Activated naive CD8-positive, alpha-beta T cell treated with anti-CD3 and anti-CD28 coated beads, Interleukin-2, amount 10 ng/mL, durations not matched to agents 7 days and 5 days (primary cell): ENCODE data around the gene CELF2. TPM values are rescaled to one million over a fixed set of nuclear protein-coding genes. Genes with fewer than 3 reads are reported as not detected.
"Not testable (repeated sequence)": the region's sequence is repeated elsewhere in the genome, so short reads cannot be mapped to it uniquely, and the experiment has no call there.

Source experiments
- ATAC-seq: fragments of 150-1000 bp; cut with Tn5 transposase; one replicate; pipeline ENCODE4 v1.10.0; 2021; ENCODE audit warnings: low read depth, moderate library complexity
- POLR2A ChIA-PET: fragments of 350-600 bp; sonication (Branson Sonifier 250); formaldehyde crosslinking; loops from one replicate; lab custom pipeline; 2021; ENCODE audit warnings: antibody characterized with exemption; lab: Charles Lee
- DNase-seq: peaks from one replicate; pipeline ENCODE4 v3.0.0; 2021
- H3K27ac Mint-ChIP-seq: one replicate; pipeline ENCODE4 v1.8.0; 2022; ENCODE audit warnings: mild to moderate bottlenecking, mixed read lengths
- H3K27me3 Mint-ChIP-seq: one replicate; pipeline ENCODE4 v1.8.0; 2022; ENCODE audit warnings: mild to moderate bottlenecking, moderate library complexity, mixed read lengths
- H3K36me3 Mint-ChIP-seq: one replicate; pipeline ENCODE4 v1.8.0; 2021; ENCODE audit warnings: mild to moderate bottlenecking, mixed read lengths
- H3K4me1 Mint-ChIP-seq: one replicate; pipeline ENCODE4 v1.8.0; 2021; ENCODE audit warnings: mixed read lengths
- H3K4me3 Mint-ChIP-seq: one replicate; pipeline ENCODE4 v1.8.0; 2022; ENCODE audit warnings: mild to moderate bottlenecking, moderate library complexity, mixed read lengths
- H3K9me3 Mint-ChIP-seq: one replicate; pipeline ENCODE4 v1.8.0; 2021; ENCODE audit warnings: mixed read lengths
- total RNA-seq, 2 experiments: library from RNA; stranded (reverse); gene quantifications; one replicate each; pipeline ENCODE4 v1.2.3, GENCODE V29; 2021

The CELF2 gene
- total RNA-seq, 2 experiments from 2014 or later = 168 TPM

DNA sequence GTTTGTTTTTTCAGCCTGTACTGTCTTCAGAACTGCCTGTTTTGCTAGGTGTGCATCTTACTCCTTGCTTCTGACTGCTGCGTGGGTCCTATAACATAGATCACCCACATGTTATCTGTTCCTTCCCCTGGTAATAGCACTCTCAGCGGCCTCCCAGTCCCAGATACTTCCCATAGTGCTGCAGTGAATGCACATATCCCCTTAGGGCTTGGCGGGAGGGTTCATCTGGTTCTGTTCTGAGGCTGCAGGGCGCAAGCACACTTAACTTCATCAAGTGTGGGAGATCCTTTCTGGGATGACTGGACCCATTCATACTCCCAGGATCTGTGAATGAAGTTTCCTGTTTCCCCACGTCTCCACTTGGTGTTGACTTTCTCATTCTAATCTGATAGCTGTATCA is 90.7 kb downstream of the CELF2 start:
- DNase-seq (no peak), ATAC-seq (no peak)
- H3K36me3 Mint-ChIP-seq = peaks cover 7% of the 10 kb centered on the region
- H3K4me1 Mint-ChIP-seq = peaks cover 20% of the 10 kb centered on the region
- H3K27me3 Mint-ChIP-seq = peaks cover 4% of the 10 kb centered on the region
- POLR2A ChIA-PET = no interaction called here
- H3K4me3 Mint-ChIP-seq = no peak overlapping the region
- no peak overlapping the region for H3K27ac Mint-ChIP-seq
- no peaks in the 10 kb centered on the region for H3K9me3 Mint-ChIP-seq

DNA sequence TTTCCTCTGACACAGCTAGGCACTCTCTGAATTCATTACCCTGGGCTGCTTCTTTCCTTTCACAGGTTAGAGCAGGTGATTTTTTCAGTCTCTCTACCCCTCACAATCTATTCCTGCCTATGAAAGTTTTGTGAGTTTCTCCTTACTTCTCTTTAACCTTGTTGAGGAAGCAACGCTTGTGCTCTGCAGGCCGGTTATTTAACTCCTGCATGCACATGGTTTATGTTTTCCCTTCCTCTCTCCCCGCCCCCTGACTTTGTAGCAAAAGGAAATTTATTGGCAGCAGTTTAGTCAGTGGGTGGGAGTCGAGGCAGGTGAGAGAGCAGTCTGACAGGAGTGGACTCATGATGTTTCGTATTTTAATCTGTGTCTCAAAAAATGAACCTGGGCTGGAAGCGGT is 91.9 kb downstream of the CELF2 start:
- DNase-seq (no peak), ATAC-seq (no peak)
- H3K27me3 Mint-ChIP-seq = peaks cover 4% of the 10 kb centered on the region
- peaks cover 7% of the 10 kb centered on the region for H3K36me3 Mint-ChIP-seq
- POLR2A ChIA-PET = no interaction called here
- H3K4me1 Mint-ChIP-seq = peaks cover 21% of the 10 kb centered on the region
- no peaks in the 10 kb centered on the region for H3K9me3 Mint-ChIP-seq
- no peak overlapping the region for H3K27ac Mint-ChIP-seq
- no peak overlapping the region for H3K4me3 Mint-ChIP-seq

DNA sequence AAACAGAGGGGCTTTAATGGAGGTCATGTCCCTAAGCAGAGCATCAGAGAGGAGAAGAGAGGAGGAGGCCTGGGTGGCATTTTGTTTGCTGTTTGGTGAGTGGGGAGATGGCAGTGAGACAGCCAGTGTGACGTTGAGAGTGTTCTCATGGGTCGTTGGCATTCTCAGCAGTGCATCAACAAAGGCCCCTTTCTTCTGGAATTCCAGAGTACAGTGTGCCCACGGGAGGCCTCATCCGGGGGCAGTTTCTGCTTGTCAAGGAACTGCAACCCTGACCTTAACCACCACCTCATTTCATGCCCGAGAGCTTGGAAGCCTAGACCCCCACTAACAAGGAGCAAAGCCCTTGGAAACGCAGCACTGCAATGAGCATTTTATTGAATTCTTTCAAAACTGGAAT is 92.9 kb downstream of the CELF2 start:
- no peak for ATAC-seq
- POLR2A ChIA-PET = interaction anchor here (4.5 kb wide), 1 partner anchor 55 kb away, joined by 45 read pairs; no protein-coding TSS in a partner anchor
- H3K9me3 Mint-ChIP-seq = no peaks in the 10 kb centered on the region
- H3K4me3 Mint-ChIP-seq = no peak overlapping the region
- peaks cover 4% of the 10 kb centered on the region for H3K27me3 Mint-ChIP-seq
- H3K36me3 Mint-ChIP-seq = peaks cover 7% of the 10 kb centered on the region
- H3K4me1 Mint-ChIP-seq = peaks cover 13% of the 10 kb centered on the region
- DNase-seq = no peak
- H3K27ac Mint-ChIP-seq = no peak overlapping the region

DNA sequence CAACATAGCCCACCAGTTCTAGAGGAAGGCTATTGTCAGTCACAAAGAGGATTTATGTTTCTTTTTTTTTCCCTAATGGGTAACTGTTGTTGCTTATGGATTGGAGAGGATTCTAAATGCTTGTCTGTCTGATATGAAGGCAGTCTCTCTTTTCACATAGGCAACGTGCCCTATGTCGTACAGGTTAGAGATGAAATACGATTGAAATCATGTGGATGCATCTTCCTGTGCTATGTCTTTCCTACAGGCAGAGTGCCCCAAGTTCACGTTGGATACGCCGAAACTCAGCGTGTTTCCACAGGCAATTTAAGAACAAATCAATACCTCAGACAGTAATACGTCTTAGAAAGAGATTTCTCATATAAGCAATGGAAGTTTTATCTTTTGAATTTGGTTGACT is 93.8 kb downstream of the CELF2 start:
- Mint-ChIP-seq H3K4me1 (peaks cover 10% of the 10 kb centered on the region), H3K36me3 (peaks cover 7% of the 10 kb centered on the region), H3K9me3 (no peaks in the 10 kb centered on the region), H3K4me3 (no peak overlapping the region), H3K27ac (no peak overlapping the region), H3K27me3 (peaks cover 4% of the 10 kb centered on the region)
- DNase-seq (no peak), ATAC-seq (no peak)
- POLR2A ChIA-PET = interaction anchor here (4.5 kb wide), 1 partner anchor 54 kb away, joined by 45 read pairs; no protein-coding TSS in a partner anchor

DNA sequence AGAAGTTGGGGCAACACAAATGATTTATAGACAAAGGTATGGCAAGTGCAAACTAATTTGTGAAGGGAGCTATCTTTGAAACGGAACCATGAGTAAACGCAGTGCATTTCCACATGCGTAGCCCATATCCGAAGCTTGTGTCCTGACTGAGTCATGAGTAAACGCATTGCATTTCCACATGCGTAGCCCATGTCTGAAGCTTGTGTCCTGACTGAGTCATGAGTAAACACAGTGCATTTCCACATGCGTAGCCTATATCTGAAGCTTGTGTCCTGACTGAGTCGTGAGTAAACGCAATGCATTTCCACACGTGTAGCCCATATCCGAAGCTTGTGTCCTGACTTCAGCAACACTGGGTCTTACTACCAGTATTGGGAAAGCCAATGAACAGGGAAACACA is 95.0 kb downstream of the CELF2 start:
- peaks cover 7% of the 10 kb centered on the region for H3K36me3 Mint-ChIP-seq
- H3K27ac Mint-ChIP-seq = no peak overlapping the region
- H3K9me3 Mint-ChIP-seq = no peaks in the 10 kb centered on the region
- POLR2A ChIA-PET = interaction anchor here (0.5 to 4.5 kb wide), 3 partner anchors 33 to 333 kb away, joined by 3 to 45 read pairs (median 6); no protein-coding TSS in a partner anchor
- no peak for ATAC-seq
- DNase-seq = no peak
- peaks cover 10% of the 10 kb centered on the region for H3K4me1 Mint-ChIP-seq
- H3K4me3 Mint-ChIP-seq = no peak overlapping the region
- H3K27me3 Mint-ChIP-seq = peaks cover 4% of the 10 kb centered on the region

DNA sequence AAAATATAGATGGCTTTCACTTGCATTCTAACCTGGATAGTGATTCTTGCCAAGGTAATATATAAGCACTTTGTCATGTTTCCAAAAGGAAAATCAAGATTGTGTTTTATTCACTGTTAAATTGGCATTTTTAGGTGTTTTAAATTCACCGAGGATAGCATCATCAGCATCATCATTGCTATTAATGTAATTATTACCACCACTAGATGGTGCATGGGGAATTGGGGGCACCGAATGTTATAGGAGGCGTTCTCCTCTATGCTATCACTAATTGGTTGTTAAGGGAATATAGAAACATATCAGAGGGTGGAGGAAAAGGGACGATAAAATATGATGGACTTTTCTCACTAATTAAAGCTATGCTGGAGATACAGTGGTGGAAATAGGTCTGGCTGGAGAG is 95.5 kb downstream of the CELF2 start:
- peaks cover 7% of the 10 kb centered on the region for H3K36me3 Mint-ChIP-seq
- POLR2A ChIA-PET = interaction anchor here (0.5 to 4.5 kb wide), 5 partner anchors 32 to 334 kb away, joined by 3 to 45 read pairs (median 4); no protein-coding TSS in a partner anchor
- H3K27me3 Mint-ChIP-seq = peaks cover 1% of the 10 kb centered on the region
- DNase-seq = no peak
- H3K4me3 Mint-ChIP-seq = peak overlapping the region; percentile 23
- peak overlapping the region; percentile 61 for H3K27ac Mint-ChIP-seq
- no peaks in the 10 kb centered on the region for H3K9me3 Mint-ChIP-seq
- ATAC-seq = peak; percentile 78
- H3K4me1 Mint-ChIP-seq = peaks cover 8% of the 10 kb centered on the region

DNA sequence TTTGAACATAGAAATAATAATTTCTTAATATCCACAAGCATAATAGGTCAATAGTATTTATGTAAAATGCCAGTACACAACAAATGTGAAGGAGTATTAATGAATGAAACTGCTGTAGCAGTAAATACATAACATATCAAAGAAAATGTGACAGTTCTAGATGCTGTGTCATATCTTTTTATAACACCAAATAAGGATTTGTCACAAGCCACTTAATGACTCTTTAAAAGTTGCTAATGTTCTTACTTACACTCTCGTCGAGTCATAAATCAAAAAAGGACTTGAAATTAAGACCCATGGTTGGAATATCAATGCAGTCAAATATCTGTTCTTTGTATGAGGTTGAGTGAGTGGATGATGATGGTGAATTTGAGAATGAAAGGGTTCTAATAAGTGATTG is 96.6 kb downstream of the CELF2 start:
- no peak for DNase-seq
- Mint-ChIP-seq H3K4me1 (peaks cover 8% of the 10 kb centered on the region), H3K27ac (no peak overlapping the region), H3K4me3 (no peak overlapping the region), H3K9me3 (no peaks in the 10 kb centered on the region), H3K27me3 (no peaks in the 10 kb centered on the region), H3K36me3 (peaks cover 3% of the 10 kb centered on the region)
- POLR2A ChIA-PET = interaction anchor here (0.8 to 4.5 kb wide), 5 partner anchors 31 to 65 kb away, joined by 4 to 45 read pairs (median 5); no protein-coding TSS in a partner anchor
- ATAC-seq = no peak

DNA sequence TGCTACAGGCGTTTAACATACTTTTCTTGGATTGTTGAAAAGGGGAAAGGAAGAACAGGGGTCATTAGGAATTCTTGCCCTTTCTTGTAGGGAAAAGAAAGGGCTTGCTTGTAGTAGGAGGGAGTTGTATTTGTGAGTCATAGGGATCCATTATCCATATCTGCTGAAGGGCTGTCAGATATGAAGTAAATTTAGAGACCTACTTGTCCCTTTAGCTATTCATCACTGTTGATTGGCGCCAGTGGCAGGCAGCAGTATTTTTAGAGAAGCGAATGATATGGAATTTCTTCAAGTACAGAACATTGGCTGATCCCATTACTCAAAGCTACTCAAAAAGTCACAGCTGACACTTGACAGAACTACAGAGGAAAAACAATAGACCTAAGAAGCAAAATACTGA is 97.7 kb downstream of the CELF2 start:
- no peak for ATAC-seq
- DNase-seq = no peak
- Mint-ChIP-seq H3K27me3 (no peaks in the 10 kb centered on the region), H3K27ac (no peak overlapping the region), H3K9me3 (no peaks in the 10 kb centered on the region), H3K36me3 (peaks cover under 1% of the 10 kb centered on the region), H3K4me3 (no peak overlapping the region), H3K4me1 (peaks cover 8% of the 10 kb centered on the region)
- POLR2A ChIA-PET = interaction anchor here (1.7 kb wide), 1 partner anchor 64 kb away, joined by 5 read pairs; no protein-coding TSS in a partner anchor

DNA sequence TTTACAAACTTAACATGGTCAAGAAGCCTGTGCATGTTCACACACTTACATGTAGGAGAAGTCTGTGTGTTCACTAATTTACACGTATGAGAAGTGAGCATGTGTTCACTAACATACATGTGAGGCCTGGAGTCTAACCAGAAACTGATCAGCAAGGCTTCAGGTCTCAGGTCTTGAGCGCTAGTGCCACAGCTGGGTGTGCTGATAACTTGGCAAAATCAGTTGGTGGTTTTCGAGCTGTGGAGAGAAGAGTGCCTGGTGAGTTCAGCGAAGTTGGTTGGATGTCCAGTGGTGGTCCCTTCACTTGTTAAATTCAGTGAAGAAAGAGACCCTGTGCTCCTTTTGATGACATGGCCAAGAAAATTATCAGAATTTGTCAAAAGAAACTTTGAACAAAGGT is 98.7 kb downstream of the CELF2 start:
- Mint-ChIP-seq H3K4me1 (peaks cover 10% of the 10 kb centered on the region), H3K9me3 (no peaks in the 10 kb centered on the region), H3K27me3 (peaks cover 2% of the 10 kb centered on the region), H3K27ac (no peak overlapping the region), H3K4me3 (no peak overlapping the region), H3K36me3 (no peaks in the 10 kb centered on the region)
- ATAC-seq (no peak), DNase-seq (no peak)
- POLR2A ChIA-PET = no interaction called here

DNA sequence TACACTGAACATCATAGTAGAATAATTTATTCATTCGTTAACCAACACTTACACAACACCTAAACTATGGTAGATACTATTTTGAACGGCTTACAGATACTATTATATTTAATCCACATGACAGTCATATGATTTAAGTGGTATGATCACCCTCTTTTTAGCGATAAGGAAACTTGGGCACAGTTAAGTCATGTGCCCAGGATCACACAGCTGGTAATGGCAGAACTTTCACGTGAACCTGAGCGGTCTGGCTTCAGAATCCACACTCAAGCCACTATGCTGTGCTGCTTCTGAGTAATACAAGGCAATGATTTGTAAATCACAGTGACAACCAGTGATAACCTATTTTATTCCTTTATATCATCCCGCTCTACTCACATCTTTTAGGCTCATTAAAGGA is 99.1 kb downstream of the CELF2 start:
- POLR2A ChIA-PET = no interaction called here
- peaks cover 10% of the 10 kb centered on the region for H3K4me1 Mint-ChIP-seq
- H3K4me3 Mint-ChIP-seq = no peak overlapping the region
- H3K27me3 Mint-ChIP-seq = peaks cover 5% of the 10 kb centered on the region
- H3K36me3 Mint-ChIP-seq = no peaks in the 10 kb centered on the region
- no peak overlapping the region for H3K27ac Mint-ChIP-seq
- no peaks in the 10 kb centered on the region for H3K9me3 Mint-ChIP-seq
- DNase-seq (no peak), ATAC-seq (no peak)

DNA sequence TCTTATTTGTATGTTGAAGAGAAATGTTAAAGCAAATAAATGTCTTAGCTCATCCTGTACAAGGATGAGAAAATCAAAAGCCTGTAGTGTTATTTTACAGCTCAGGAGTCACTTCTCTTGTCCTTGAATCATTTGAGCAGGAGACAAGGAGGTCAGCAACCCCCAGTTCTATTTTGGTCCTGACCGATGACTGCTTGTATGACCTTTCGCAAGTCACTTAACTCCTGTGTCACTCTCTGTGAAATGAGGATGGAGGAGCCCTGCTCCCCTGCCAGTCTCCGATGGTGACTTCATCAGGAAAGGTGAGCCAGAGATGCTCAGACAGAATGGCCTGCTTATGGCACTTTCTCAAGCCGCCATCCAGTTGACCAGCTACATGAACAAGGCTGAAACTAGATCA is 101.0 kb downstream of the CELF2 start:
- Mint-ChIP-seq H3K27ac (no peak overlapping the region), H3K9me3 (peaks cover under 1% of the 10 kb centered on the region), H3K36me3 (peaks cover under 1% of the 10 kb centered on the region), H3K4me1 (peaks cover 4% of the 10 kb centered on the region), H3K27me3 (peaks cover 5% of the 10 kb centered on the region), H3K4me3 (no peak overlapping the region)
- no peak for ATAC-seq
- POLR2A ChIA-PET = no interaction called here
- DNase-seq = no peak

DNA sequence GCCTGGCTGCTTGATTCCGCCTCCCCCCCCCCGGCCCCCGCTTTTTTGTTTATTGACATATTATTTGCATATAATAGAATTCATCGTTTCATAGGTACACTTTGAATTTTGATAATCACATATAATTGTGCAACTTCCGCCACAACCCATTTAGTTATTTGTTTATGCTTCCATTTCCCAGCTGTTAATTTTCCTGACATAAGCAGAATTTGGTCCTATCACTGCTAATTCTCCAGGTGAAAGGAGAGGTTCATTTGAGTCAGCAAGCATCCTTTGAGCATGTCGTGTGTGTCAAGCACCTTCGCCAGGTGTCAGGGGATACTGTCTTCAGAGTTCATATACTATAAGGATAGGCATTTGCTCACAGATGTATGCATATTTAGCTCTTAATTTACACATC is 102.2 kb downstream of the CELF2 start:
- Mint-ChIP-seq H3K27ac (no peak overlapping the region), H3K9me3 (peaks cover 3% of the 10 kb centered on the region), H3K4me1 (peaks cover 3% of the 10 kb centered on the region), H3K4me3 (no peak overlapping the region), H3K36me3 (peaks cover 2% of the 10 kb centered on the region), H3K27me3 (peaks cover 5% of the 10 kb centered on the region)
- POLR2A ChIA-PET = interaction anchor here (0.6 kb wide), 1 partner anchor 172 kb away, joined by 3 read pairs; no protein-coding TSS in a partner anchor
- ATAC-seq = no peak
- no peak for DNase-seq

DNA sequence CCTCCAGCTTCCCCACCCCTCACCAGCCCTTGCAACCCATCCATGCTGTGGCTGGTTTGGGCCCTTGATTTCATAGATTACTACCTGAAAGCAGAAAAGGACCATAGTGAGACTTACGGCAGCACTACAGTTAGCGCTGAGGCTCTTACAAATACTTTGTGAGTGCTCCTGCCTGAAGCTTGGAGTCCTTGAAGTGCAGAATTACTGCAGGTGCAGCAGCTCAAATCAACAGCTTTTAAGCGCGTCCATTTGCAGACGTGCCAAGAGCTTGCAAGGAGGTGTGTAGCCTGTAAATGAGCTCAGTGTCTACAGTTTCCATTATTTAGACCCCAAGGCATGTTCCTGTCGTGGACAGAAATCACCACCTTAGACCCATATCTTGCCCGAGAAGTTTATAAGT is 103.0 kb downstream of the CELF2 start:
- ATAC-seq (no peak), DNase-seq (no peak)
- peaks cover 2% of the 10 kb centered on the region for H3K4me1 Mint-ChIP-seq
- peaks cover 2% of the 10 kb centered on the region for H3K36me3 Mint-ChIP-seq
- POLR2A ChIA-PET = no interaction called here
- H3K27ac Mint-ChIP-seq = no peak overlapping the region
- H3K27me3 Mint-ChIP-seq = peaks cover 5% of the 10 kb centered on the region
- peaks cover 3% of the 10 kb centered on the region for H3K9me3 Mint-ChIP-seq
- H3K4me3 Mint-ChIP-seq = no peak overlapping the region

DNA sequence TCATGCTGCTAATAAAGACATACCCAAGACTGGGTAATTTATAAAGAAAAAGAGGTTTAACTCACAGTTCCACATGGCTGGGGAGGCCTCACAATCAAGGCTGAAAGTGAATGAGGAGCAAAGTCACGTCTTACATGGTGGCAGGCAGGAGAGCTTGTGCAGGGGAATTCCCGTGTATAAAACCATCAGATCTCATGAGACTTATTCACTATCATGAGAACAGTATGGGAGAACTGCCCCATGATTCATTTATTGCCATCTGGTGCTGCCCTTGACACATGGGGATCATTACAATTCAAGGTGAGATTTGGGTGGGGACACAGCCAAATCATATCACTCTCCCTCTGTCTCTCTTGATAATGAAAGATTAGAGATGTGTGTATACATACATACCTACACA is 106.2 kb downstream of the CELF2 start:
- H3K4me3 Mint-ChIP-seq, ATAC-seq, H3K27ac Mint-ChIP-seq, DNase-seq, H3K4me1 Mint-ChIP-seq, POLR2A ChIA-PET, H3K36me3 Mint-ChIP-seq, H3K27me3 Mint-ChIP-seq: not testable (repeated sequence)
- peaks cover 15% of the 10 kb centered on the region for H3K9me3 Mint-ChIP-seq
